HG03469 (cell line): ENCODE results near the gene ALDH1L2.
"Not testable (repeated sequence)": the region's sequence is repeated elsewhere in the genome, so short reads cannot be mapped to it uniquely, and the experiment has no call there.

Source experiments
- ATAC-seq: cut with Tn5 transposase; IDR thresholded peaks from one replicate; pipeline ENCODE4 v1.9.1; 2021; ENCODE audit warnings: mild to moderate bottlenecking, moderate library complexity, moderate number of reproducible peaks; ENCODE audit not compliant: unreplicated experiment

ALDH1L2 gene

DNA sequence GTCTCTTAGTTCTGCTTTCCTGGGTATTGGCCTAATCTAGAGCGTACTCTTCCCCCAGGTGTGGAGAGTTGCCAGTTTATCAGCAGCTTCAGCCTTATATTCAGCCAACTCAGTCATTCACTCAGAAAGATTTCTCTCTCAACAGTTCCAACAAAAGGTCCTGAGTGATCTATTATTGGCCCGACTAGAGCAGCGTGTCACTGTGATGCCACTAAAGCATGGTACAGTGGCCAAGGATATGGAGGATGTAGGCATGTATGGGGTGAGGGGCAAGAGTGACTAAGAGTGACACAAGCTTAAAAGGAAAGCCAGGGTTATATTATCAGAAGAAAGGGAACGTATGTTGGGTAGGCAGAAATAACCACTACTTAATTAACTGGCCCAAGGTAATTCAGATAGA lies 93.3 kb downstream of the ALDH1L2 start:
- no peak for ATAC-seq

DNA sequence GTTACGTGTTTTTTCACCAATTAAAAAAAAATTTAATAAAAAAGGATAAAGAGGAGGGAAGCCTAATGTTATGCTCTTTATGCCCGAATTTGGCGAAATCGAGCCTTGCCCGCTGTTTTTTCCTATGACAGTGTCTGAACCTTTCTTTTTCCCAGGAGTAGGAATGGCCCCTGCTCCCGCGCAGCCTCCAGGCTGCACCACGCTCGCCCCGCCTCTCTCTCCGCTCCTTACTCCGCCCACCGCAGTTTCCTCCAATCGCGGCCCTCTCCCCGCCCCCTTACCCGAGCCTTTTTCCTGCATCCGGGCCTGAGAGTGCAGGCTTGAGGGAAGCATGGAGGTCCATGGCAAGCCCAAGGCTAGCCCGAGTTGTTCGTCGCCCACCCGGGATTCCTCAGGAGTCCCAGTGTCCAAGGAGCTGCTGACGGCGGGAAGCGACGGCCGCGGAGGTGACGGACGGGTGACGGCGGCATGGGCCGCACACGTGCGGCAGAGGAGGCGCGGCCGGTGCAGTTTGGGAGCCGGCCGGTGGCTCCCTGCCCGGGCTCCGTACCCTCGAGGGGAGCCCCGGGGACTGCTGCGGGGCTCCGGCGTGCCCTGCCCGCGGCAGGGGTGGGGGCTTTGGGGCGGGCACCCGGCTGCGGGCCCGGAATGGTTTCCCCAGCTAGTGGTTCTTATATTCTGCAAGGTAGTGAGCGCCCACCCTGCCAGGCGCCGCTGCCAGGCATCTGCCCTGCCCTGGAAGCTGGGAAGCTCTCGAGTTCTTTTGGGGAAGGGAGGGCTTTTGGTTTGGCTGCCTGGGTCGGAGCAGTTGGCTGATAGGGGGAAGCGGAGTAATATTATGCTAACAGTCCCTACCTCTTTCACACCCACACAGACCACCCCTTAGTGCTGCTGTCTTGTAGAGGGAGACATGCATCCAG lies 98.0 kb downstream of the ALDH1L2 start, which contains the start of gene NOPCHAP1:
NOPCHAP1 (plus strand) TSS at position 295 of the 920 bp plus-strand sequence; CDS start at position 332, 37 bp downstream.
- peak; percentile 73 for ATAC-seq

DNA sequence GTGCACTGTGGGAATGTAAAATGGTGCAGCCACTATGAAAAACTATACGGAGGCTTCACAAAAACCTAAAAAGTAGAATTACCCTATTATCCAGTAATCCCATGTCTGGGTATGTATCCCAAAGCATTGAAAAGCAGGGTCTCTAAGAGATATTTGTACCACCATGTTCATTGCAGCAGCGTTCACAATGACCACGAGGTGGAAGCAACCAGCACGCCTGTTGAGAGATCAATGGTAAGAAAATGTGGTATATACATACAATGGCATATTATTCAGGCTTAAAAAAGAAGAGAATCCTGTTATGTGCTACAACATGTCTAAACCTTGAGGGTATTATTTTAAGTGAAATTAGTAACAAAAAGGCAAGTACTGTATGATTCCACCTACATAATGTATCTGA lies 99.1 kb downstream of the ALDH1L2 start:
- no peak for ATAC-seq

DNA sequence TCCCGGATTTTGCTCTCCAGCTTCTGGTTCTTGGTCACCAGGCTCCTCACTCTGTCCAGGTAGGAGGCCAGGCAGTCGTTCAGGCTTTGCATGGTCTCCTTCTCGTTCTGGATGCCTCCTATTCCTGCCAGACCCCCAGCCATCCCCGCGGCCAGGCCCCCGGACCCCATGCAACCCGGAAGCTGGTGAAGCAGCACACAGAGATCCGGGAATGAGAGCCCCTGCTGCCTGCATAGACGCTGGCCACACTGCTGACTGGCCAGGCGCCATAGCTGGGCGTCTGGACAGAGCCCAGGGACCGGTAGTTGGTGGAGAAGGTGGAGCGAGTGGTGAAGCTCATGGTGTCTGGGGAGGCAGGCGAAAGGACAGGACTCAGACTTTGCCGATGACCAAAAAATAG lies 106.6 kb downstream of the ALDH1L2 start:
- ATAC-seq: not testable (repeated sequence)

DNA sequence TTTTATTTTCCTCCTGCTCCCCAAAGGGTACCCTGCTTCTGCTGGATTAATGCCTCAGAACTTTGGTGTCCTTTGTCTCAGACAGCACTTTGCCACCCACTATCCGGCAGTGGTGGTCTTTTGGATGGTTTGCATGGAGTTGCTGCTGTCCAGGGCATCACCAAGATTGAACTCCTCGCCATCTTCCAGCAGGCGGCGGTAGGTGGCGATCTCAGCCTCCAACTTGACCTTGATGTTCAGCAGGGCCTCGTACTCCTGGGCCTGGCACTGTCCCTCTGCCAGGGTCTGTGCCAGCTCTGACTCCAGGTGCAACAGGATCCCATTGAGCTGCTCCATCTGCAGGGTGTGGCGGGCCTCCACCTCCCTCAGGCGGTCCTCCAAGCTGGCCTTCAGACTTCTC lies 107.6 kb downstream of the ALDH1L2 start:
- ATAC-seq: no peak

DNA sequence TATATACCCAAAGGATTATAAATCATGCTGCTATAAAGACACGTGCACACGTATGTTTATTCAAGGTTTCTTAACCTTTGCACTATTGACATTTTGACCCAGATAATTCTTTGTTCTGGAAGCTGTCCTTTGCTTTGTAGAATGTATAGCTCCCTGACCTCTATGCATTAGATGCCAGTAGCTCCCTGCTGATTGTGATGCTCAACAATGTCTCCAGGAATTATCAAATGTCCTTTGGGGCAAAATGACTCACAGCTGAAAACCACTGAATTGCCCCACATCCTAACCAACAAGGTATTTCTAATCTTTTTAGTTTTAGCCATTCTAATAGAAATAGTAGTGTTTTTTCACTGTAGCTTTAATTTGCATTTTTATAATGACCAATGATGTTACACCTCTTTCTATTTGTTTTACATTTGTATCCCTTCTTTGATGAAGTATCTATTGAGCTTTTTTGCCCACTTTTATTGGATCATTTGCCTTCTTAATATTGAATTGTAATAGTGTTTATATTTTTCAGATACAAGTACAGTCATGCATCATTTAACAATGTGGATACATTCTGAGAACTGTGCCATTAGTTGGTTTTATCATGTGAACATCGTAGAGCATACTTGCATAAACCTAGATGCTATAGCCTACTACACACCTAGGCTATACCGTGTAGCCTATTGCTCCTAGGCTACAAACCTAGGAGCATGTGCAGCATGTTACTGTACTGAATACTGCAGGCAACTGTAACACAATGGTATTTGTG lies 108.5 kb downstream of the ALDH1L2 start:
- no peak for ATAC-seq

DNA sequence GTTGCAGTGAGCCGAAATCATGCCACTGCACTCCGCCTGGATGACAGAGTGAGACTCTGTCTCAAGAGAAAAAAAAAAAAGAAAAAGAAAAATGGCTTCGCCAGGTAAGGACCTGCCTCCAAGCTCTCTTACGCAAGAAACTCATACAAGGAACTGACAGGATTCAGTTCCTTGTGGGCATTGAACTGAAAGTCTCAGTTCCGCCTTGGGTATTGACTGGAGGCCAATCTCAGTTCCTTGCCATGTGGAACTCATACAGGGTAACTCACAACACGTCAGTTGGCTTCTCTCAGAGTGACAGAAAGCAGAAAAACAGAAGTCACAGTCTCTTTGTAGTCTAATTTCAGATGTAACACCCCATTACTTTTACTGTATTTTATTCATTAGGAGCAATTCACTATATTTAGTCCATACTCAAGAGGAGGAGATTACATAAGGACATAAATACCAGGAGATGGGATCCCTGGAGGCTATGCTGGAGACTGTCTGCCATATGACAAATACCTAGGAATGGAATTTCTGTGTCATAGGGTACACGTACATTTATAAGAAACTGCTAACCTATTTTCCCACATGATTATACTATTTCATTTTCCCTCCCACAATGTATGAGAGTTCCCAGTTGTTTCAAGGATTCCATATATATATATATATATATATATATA lies 109.5 kb downstream of the ALDH1L2 start:
- peak; percentile 93 for ATAC-seq

DNA sequence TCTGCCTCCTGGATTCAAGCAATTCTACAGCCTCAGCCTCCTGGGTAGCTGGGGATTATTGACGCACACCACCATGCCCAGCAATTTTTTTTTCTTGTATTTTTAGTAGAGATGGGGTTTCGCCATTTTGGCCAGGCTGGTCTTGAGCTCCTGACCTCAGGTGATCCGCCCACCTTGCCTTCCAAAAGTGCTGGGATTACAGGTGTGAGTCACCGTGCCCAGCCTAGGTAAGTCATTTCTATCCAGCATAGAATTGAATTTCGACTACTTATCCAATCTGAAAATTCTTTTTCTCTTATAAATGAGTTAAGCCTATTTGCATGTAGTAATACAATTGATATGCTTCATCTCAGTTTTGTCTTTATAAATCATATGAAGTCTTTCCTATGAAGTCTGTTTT lies 111.0 kb downstream of the ALDH1L2 start:
- ATAC-seq: no peak

DNA sequence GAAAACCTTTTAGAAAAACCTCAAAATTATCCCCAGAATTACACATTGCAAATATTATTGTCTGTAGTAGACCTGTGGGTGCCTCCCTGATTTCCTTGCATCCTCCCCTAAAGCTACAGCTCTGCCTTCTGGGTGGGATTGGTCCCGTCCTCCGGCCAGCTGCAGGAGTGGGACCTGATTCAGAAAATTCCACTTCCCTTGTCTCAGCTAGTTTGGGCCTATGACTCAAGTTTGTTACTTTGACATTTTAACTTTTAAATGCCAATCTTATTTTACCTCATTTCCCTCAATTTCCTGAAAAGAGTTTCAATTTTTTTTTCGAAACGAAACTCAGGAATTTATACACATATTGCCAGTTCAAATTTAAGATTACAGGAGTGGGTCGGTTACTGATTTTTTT lies 113.0 kb downstream of the ALDH1L2 start:
- no peak for ATAC-seq
